Trophoblast cell (in vitro differentiated cells and primary cell): ENCODE measurements around the gene PDE4B.

Experiments used
- DNase-seq, 2 donors: peaks; one replicate each; pipeline ENCODE4 v3.0.0-alpha.2; 2016
- H2AFZ ChIP-seq: 2 replicates; pipeline ENCODE4 v1.6.1; 2013; ENCODE audit warnings: low read length, moderate library complexity, mild to moderate bottlenecking; ENCODE audit not compliant: insufficient read depth, poor library complexity
- H2AK5ac ChIP-seq: 2 replicates; pipeline ENCODE4 v1.6.1; 2013; ENCODE audit warnings: mild to moderate bottlenecking, low read length
- H2BK120ac ChIP-seq: 2 replicates; pipeline ENCODE4 v1.6.1; 2013; ENCODE audit warnings: low read length, mild to moderate bottlenecking, moderate library complexity; ENCODE audit not compliant: insufficient read depth, poor library complexity
- H2BK12ac ChIP-seq: 2 replicates; pipeline ENCODE4 v1.6.1; 2013; ENCODE audit warnings: mild to moderate bottlenecking, low read length, moderate library complexity
- H2BK5ac ChIP-seq: 2 replicates; pipeline ENCODE4 v1.6.1; 2013; ENCODE audit warnings: low read length, low read depth, moderate library complexity, mild to moderate bottlenecking; ENCODE audit not compliant: poor library complexity
- H3K14ac ChIP-seq: 2 replicates; pipeline ENCODE4 v1.6.1; 2013; ENCODE audit warnings: mild to moderate bottlenecking, low read length
- H3K18ac ChIP-seq: 2 replicates; pipeline ENCODE4 v1.6.1; 2013; ENCODE audit warnings: mild to moderate bottlenecking, low read length
- H3K23ac ChIP-seq: 2 replicates; pipeline ENCODE4 v1.6.1; 2013; ENCODE audit warnings: low read length
- H3K27ac ChIP-seq: 2 replicates; pipeline ENCODE4 v1.5.1; 2013; ENCODE audit warnings: low read depth, mild to moderate bottlenecking, inconsistent platforms, low read length, moderate library complexity
- H3K27me3 ChIP-seq: 2 replicates; pipeline ENCODE4 v1.6.1; 2013; ENCODE audit warnings: inconsistent platforms, mild to moderate bottlenecking, low read length, moderate library complexity; ENCODE audit not compliant: insufficient read depth
- H3K36me3 ChIP-seq, 2 experiments: 1 replicate in 1 of 2; 2 replicates in 1 of 2; pipeline ENCODE4 v1.6.1; 2013; ENCODE audit warnings: low read length in 2 of 2, mild to moderate bottlenecking in 2 of 2, moderate library complexity in 1 of 2; ENCODE audit not compliant: insufficient read depth in 2 of 2, control insufficient read depth in 1 of 2
- H3K4ac ChIP-seq: 2 replicates; pipeline ENCODE4 v1.6.1; 2013; ENCODE audit warnings: low read depth, mild to moderate bottlenecking, low read length, moderate library complexity
- H3K4me1 ChIP-seq, 2 experiments: 1 replicate in 1 of 2; 2 replicates in 1 of 2; pipeline ENCODE4 v1.6.1; 2013; ENCODE audit warnings: low read length in 2 of 2, mild to moderate bottlenecking in 2 of 2, moderate library complexity in 1 of 2; ENCODE audit not compliant: insufficient read depth in 2 of 2, control insufficient read depth in 1 of 2
- H3K4me2 ChIP-seq: 2 replicates; pipeline ENCODE4 v1.6.1; 2013; ENCODE audit warnings: inconsistent platforms, mild to moderate bottlenecking, low read length, moderate library complexity
- H3K4me3 ChIP-seq: 2 replicates; pipeline ENCODE4 v1.5.1; 2013; ENCODE audit warnings: mild to moderate bottlenecking, low read depth, low read length, inconsistent platforms
- H3K79me1 ChIP-seq: one replicate; pipeline ENCODE4 v1.6.1; 2013; ENCODE audit warnings: low read length
- H3K79me2 ChIP-seq: 2 replicates; pipeline ENCODE4 v1.6.1; 2013; ENCODE audit warnings: low read length, mild to moderate bottlenecking; ENCODE audit not compliant: control insufficient read depth, insufficient read depth, poor library complexity
- H3K9ac ChIP-seq: 2 replicates; pipeline ENCODE4 v1.6.1; 2013; ENCODE audit warnings: mild to moderate bottlenecking, low read length
- H3K9me3 ChIP-seq: 2 replicates; pipeline ENCODE4 v1.6.1; 2013; ENCODE audit warnings: low read depth, mild to moderate bottlenecking, control low read depth, inconsistent platforms, low read length; ENCODE audit not compliant: insufficient read depth
- H4K12ac ChIP-seq: 2 replicates; pipeline ENCODE4 v1.6.1; 2013; ENCODE audit warnings: low read depth, mild to moderate bottlenecking, low read length, moderate library complexity
- H4K8ac ChIP-seq: 2 replicates; pipeline ENCODE4 v1.6.1; 2013; ENCODE audit warnings: low read depth, mild to moderate bottlenecking, low read length, moderate library complexity
- H4K91ac ChIP-seq: one replicate; pipeline ENCODE4 v1.6.1; 2013; ENCODE audit warnings: low read depth, mild to moderate bottlenecking, low read length, moderate library complexity
- WGBS: extraction: QIAGEN DNeasy Blood & Tissue Kit; methylation state at CpG from one replicate; pipeline ENCODE4 v1.1.7; 2013; ENCODE audit warnings: missing lambda C conversion rate; ENCODE audit not compliant: insufficient read length, insufficient coverage; ENCODE audit errors: extremely low coverage; 5-methylcytosine and 5-hydroxymethylcytosine counted together

PDE4B gene

DNA sequence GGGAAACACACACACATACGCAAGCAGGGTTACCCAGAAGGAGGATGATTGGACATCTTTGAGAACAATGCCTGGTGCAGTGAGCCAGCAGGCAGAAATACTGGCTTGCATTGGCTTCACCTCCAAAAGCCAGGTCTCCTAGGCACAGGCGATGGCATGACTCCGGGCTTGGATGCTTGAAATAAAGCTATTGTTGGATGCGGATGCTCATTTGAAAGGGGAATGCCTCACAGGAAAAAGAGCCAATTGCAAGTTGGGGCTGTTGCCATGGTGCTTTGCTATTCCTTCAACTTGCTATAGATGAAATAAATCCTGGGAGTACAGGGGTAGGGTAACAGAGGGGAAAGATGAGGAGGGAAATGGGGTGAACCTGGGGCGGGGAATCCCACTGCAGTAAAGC, 560.6 kb downstream of the PDE4B start:
- no peak overlapping the region for H3K23ac ChIP-seq
- H4K8ac ChIP-seq = no peak overlapping the region

DNA sequence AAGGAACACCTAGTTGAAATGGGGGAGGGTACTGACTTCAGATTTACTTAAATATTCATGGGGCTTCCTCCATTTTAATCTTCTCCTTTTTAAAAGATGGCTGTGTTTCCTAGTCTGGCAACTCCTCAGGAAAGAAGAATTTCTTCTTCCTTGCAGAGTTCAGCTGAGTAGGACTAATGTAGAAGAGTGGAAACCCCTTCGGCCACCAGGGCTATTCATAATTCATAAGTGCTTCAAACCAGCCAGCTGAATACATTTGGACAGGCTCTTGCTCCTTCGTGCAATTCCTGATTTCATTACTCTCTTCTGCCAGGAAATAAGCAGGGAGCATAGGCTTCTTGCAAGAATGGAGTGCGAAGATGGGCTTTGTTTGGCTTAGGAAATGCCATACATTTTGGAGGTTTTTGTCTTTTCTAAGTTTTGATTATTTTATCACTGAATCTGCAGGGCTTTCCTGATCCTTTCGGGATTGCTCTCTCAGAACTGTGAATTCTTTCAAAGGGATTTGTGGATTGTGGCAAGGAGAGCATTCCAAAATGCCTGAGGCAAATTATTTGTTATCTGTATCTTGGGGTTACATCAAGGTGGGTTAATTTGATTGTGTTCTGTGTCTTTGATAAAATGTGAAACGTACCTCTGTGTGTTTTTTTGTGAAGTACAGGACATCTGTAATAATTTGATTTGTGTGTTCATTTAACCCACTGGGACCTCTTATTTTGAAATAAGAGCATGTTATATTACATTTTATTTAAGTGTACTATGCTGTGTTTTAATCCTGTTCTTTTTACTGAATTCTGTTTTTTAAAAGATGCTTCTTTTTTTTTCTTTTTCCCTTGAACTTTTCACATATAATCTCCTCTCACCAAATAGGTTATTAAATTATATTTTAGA, 561.9 kb downstream of the PDE4B start:
- no peak overlapping the region for H3K14ac ChIP-seq
- H3K4ac ChIP-seq = no peak overlapping the region
- H3K18ac ChIP-seq = no peak overlapping the region
- DNase-seq = peak; percentile 3 to 50
- H4K8ac ChIP-seq = peak overlapping the region; percentile 15
- no peak overlapping the region for H3K9ac ChIP-seq
- no peak overlapping the region for H2AK5ac ChIP-seq
- H3K36me3 ChIP-seq = no peaks in the 10 kb centered on the region
- no peak overlapping the region for H3K23ac ChIP-seq
- peaks cover 0 to 4% of the 10 kb centered on the region in 2 experiments for H3K4me1 ChIP-seq
- H3K79me2 ChIP-seq = no peaks in the 10 kb centered on the region
- no peak overlapping the region for H2BK5ac ChIP-seq
- H3K79me1 ChIP-seq = no peaks in the 10 kb centered on the region
- H2BK120ac ChIP-seq = no peak overlapping the region
- no peaks in the 10 kb centered on the region for H3K27me3 ChIP-seq
- H4K91ac ChIP-seq = no peak overlapping the region
- no peak overlapping the region for H3K27ac ChIP-seq
- no CpG with 5 or more reads among the region's 5 CpGs for WGBS
- H3K4me3 ChIP-seq = no peak overlapping the region
- no peak overlapping the region for H4K12ac ChIP-seq
- no peak overlapping the region for H2AFZ ChIP-seq
- H2BK12ac ChIP-seq = no peak overlapping the region
- no peaks in the 10 kb centered on the region for H3K9me3 ChIP-seq
- no peak overlapping the region for H3K4me2 ChIP-seq

More for the DNA sequence above, 560.6 kb downstream of the PDE4B start:
- Histone ChIP-seq H3K27ac (no peak overlapping the region), H3K79me1 (no peaks in the 10 kb centered on the region), H4K12ac (no peak overlapping the region), H3K4ac (no peak overlapping the region), H4K91ac (no peak overlapping the region), H3K18ac (no peak overlapping the region), H2AFZ (no peak overlapping the region), H3K4me1 (peaks cover 0 to 4% of the 10 kb centered on the region in 2 experiments), H3K4me2 (no peak overlapping the region), H3K79me2 (no peaks in the 10 kb centered on the region), H3K9me3 (no peaks in the 10 kb centered on the region), H3K9ac (no peak overlapping the region), H2AK5ac (no peak overlapping the region), H2BK120ac (no peak overlapping the region), H3K14ac (no peak overlapping the region), H3K27me3 (no peaks in the 10 kb centered on the region), H3K36me3 (no peaks in the 10 kb centered on the region), H3K4me3 (no peak overlapping the region), H2BK12ac (no peak overlapping the region), H2BK5ac (no peak overlapping the region)
- no peak for DNase-seq
- WGBS = no CpG with 5 or more reads among the region's 5 CpGs

- WGBS = no CpG with 5 or more reads among the region's 1 CpG
- Histone ChIP-seq H2BK120ac (no peak overlapping the region), H2BK5ac (no peak overlapping the region), H3K4ac (no peak overlapping the region), H2BK12ac (no peak overlapping the region), H2AK5ac (no peak overlapping the region), H3K14ac (no peak overlapping the region), H3K4me1 (peaks cover 0 to 4% of the 10 kb centered on the region in 2 experiments), H4K12ac (no peak overlapping the region), H3K36me3 (no peaks in the 10 kb centered on the region), H3K9me3 (no peaks in the 10 kb centered on the region), H3K79me1 (no peaks in the 10 kb centered on the region), H3K9ac (no peak overlapping the region), H3K27ac (no peak overlapping the region), H3K23ac (no peak overlapping the region), H3K27me3 (no peaks in the 10 kb centered on the region), H2AFZ (no peak overlapping the region), H4K91ac (no peak overlapping the region), H4K8ac (no peak overlapping the region), H3K4me3 (no peak overlapping the region), H3K79me2 (no peaks in the 10 kb centered on the region), H3K4me2 (no peak overlapping the region), H3K18ac (no peak overlapping the region)
- no peak for DNase-seq
Measured at GRCh38 chr1:66355756-66356155, 563.1 kb downstream of the PDE4B start.

DNA sequence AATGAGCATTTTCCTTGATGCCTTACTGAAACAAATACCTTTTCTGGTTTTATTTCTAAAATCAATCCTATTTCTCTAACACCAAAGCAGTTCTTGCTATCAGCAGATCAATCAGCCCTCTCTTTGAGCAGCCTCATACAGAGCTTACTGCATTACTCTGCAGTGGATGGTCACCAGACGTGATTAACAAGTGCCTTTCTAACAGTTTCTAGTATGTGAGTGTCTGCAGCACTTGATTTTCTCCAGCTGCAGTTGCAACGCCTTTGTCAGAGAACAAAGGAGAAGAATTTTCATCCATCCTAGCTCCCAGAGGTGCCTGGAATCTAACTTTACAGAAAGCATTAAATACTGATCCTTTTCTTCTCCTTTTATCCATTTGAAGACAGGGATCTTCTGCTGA, 563.9 kb downstream of the PDE4B start:
- Histone ChIP-seq H4K12ac (no peak overlapping the region), H2AFZ (no peak overlapping the region), H3K9ac (no peak overlapping the region), H3K36me3 (no peaks in the 10 kb centered on the region), H4K8ac (no peak overlapping the region), H3K4me2 (no peak overlapping the region), H3K27ac (no peak overlapping the region), H3K4me3 (no peak overlapping the region), H3K18ac (no peak overlapping the region), H3K4ac (no peak overlapping the region), H3K23ac (no peak overlapping the region), H2BK12ac (no peak overlapping the region), H2AK5ac (no peak overlapping the region), H3K27me3 (no peaks in the 10 kb centered on the region), H3K9me3 (no peaks in the 10 kb centered on the region), H3K79me2 (no peaks in the 10 kb centered on the region), H3K79me1 (no peaks in the 10 kb centered on the region), H3K14ac (no peak overlapping the region), H2BK5ac (no peak overlapping the region), H3K4me1 (peaks cover 0 to 4% of the 10 kb centered on the region in 2 experiments), H2BK120ac (no peak overlapping the region), H4K91ac (no peak overlapping the region)
- no CpG with 5 or more reads among the region's 2 CpGs for WGBS
- DNase-seq = no peak
